MCF 10A (cell line): ENCODE results near the gene GATB. TPM values are rescaled to one million over a fixed set of nuclear protein-coding genes. Genes with fewer than 3 reads are reported as not detected.

ENCODE experiments used
- Bru-seq: library from RNA; stranded (reverse); fragments of 400-500 nt; gene quantifications from one replicate; lab custom pipeline; 2021; lab: Mats Ljungman, UMichigan
- BruChase-seq, 2 experiments: library from RNA; stranded (reverse); fragments of 400-500 nt; gene quantifications; one replicate each; lab custom pipeline; 2021; lab: Mats Ljungman, UMichigan
- BruUV-seq: library from RNA; stranded (reverse); fragments of 400-500 nt; replicated peaks from 2 replicates; lab custom pipeline; 2021; lab: Mats Ljungman, UMichigan
- CTCF ChIA-PET: fragments of 300-600 bp; sonication (Branson Sonifier 250); formaldehyde crosslinking; extraction: SDS; loops from one replicate; lab custom pipeline; 2021; ENCODE audit warnings: antibody characterized with exemption, inconsistent platforms; lab: Yijun Ruan, JAX
- POLR2A ChIA-PET: fragments of 300-600, 350-650 bp; sonication (Branson Sonifier 250); formaldehyde crosslinking; extraction: SDS; loops from one replicate; lab custom pipeline; 2020; ENCODE audit warnings: antibody characterized with exemption, inconsistent platforms; lab: Yijun Ruan, JAX
- DNase-seq: peaks from one replicate; pipeline ENCODE4 v3.0.0-alpha.2; 2018; ENCODE audit not compliant: unreplicated experiment
- H3K27ac Mint-ChIP-seq: one replicate; pipeline ENCODE4 v1.8.0; 2022; ENCODE audit warnings: mild to moderate bottlenecking, low read depth, mixed read lengths; ENCODE audit not compliant: unreplicated experiment
- H3K27me3 Mint-ChIP-seq: one replicate; pipeline ENCODE4 v1.8.0; 2022; ENCODE audit warnings: mixed read lengths; ENCODE audit not compliant: insufficient read depth, unreplicated experiment
- H3K36me3 Mint-ChIP-seq: one replicate; pipeline ENCODE4 v1.8.0; 2022; ENCODE audit warnings: mild to moderate bottlenecking, moderate library complexity, mixed read lengths; ENCODE audit not compliant: insufficient read depth, unreplicated experiment
- H3K4me1 Mint-ChIP-seq: one replicate; pipeline ENCODE4 v1.8.0; 2022; ENCODE audit warnings: mixed read lengths; ENCODE audit not compliant: insufficient read depth, unreplicated experiment
- H3K4me3 Mint-ChIP-seq: one replicate; pipeline ENCODE4 v1.8.0; 2022; ENCODE audit warnings: mild to moderate bottlenecking, moderate library complexity, mixed read lengths; ENCODE audit not compliant: unreplicated experiment
- H3K9me3 Mint-ChIP-seq: one replicate; pipeline ENCODE4 v1.8.0; 2022; ENCODE audit warnings: mixed read lengths; ENCODE audit not compliant: unreplicated experiment
- intact Hi-C: fragments of 100-400 bp; cut with micrococcal nuclease; formaldehyde crosslinking; loops from 2 replicates; pipeline ENCODE4 v1.14.1; 2022
- long read RNA-seq: library from polyadenylated mRNA; stranded (forward); transcript quantifications from one replicate; pipeline ENCODE4 v2.0.0, GENCODE V29; 2022
- total RNA-seq: library from RNA; stranded (reverse); gene quantifications from 2 replicates; pipeline ENCODE4 v1.2.3, GENCODE V29; 2022
- TF ChIP-seq, protein P1 (sequence below): fragments of 200-600 bp; IDR thresholded peaks from one replicate; pipeline ENCODE4 v1.8.0; 2022; ENCODE audit warnings: antibody characterized with exemption, mild to moderate bottlenecking; ENCODE audit not compliant: unreplicated experiment

Gene GATB, protein sequence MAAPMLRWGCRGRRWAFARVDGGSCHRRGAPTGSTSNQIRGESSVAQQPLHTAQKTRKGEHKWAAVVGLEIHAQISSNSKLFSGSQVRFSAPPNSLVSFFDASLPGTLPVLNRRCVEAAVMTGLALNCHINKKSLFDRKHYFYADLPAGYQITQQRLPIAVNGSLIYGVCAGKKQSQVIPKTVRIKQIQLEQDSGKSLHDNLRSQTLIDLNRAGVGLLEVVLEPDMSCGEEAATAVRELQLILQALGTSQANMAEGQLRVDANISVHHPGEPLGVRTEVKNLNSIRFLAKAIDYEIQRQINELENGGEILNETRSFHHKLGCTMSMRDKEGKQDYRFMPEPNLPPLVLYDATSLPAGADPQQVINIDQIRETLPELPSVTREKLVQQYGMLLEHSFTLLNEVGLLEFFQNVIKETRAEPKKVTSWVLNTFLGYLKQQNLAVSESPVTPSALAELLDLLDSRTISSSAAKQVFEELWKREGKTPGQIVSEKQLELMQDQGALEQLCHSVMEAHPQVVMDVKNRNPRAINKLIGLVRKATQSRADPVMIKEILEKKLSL
- total RNA-seq (15.9 and 17.8 TPM in 2 replicates), Bru-seq, nascent RNA (percentile 62 among the genes with signal in this experiment), BruChase-seq, experiment 1, labeled RNA remaining after a 6-hour chase (percentile 54 among the genes with signal in this experiment), BruChase-seq, experiment 2, labeled RNA remaining after a 2-hour chase (percentile 60 among the genes with signal in this experiment)
- long read RNA-seq, transcript GATB-201 (13 exons, 2,385 nt), result major isoform, 42 of 59 reads
- long read RNA-seq, partial matches to known transcripts, result 5 of 59 reads
- long read RNA-seq, other reads (novel, unspliced or antisense), result 9 of 59 reads

DNA sequence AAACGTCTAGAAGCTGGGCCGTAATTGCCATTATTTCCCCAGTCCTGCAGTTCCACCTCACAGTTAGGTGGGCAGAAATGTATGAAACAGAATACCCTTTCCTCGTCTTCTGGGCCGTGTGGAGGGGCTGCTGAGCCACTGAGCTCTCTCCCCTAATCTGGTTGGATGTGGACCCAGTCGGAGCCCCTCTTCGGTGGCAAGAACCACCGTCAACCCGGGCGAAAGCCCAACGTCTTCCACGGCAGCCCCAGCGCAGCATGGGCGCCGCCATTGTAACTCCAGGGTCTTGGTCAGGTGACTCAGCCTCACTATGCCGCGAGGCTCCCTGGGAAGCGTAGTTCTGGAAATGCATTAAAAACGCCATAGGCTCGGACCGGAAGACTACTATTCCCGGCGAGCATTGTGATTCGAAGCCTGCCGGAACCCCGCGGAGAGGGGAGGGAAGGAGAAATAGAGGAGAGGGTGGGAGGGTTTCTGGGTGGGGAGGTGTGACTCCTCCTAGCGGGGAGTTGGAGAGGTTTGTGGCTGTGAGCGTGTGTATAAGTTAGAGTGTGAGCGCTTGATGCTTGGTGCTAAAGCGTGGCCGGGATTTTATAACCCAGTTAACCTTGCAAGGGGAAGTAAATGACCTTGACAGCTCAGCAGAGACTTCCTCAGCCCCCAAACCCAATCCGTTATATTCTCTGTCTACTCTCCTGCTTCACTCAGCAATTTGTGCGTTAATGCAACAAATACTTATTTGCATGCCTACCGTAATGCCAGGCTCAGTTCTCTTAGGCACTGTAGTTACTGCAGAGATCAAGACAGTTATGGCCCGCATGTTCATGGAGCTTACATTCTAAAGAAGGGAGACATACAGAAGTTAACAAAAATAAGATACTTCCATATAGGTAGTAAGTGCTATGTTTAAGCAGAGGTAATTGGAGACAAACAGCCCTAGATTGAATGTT is at the start of gene GATB:
GATB (minus strand) TSS at position 296 of the 950 bp plus-strand sequence; CDS start at position 271, 25 bp downstream.
- POLR2A ChIA-PET, result interaction anchor here (0.5 to 2.1 kb wide), 16 partner anchors 9 to 598 kb away, joined by 3 to 10 read pairs (median 4); no protein-coding TSS in a partner anchor

DNA sequence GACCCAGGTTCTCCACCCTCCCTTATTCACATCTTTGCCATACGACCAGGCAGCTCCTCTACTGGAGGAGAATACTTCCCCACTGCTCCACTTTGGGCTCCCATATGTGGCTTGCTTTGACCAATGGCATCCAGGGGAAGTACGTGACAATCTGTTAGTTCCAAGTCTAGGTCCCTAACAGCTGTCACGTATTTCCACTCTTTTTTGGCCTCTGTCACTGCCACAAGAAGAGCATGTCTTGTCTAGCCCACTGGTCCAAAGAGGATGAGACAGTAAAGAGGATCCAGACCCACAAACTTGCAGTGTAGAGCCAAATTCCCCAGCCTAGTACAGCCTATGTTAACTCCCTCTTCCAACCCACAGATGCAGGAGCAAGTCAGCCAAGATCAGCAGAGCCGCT is 49.7 kb upstream of the GATB start:
- DNase-seq, result no peak
- Mint-ChIP-seq H3K9me3 (no peaks in the 10 kb centered on the region), H3K27me3 (no peaks in the 10 kb centered on the region), H3K4me3 (no peak overlapping the region), H3K4me1 (peaks cover 6% of the 10 kb centered on the region), H3K27ac (no peak overlapping the region), H3K36me3 (peaks cover 5% of the 10 kb centered on the region)
- TF ChIP-seq, protein P1, sequence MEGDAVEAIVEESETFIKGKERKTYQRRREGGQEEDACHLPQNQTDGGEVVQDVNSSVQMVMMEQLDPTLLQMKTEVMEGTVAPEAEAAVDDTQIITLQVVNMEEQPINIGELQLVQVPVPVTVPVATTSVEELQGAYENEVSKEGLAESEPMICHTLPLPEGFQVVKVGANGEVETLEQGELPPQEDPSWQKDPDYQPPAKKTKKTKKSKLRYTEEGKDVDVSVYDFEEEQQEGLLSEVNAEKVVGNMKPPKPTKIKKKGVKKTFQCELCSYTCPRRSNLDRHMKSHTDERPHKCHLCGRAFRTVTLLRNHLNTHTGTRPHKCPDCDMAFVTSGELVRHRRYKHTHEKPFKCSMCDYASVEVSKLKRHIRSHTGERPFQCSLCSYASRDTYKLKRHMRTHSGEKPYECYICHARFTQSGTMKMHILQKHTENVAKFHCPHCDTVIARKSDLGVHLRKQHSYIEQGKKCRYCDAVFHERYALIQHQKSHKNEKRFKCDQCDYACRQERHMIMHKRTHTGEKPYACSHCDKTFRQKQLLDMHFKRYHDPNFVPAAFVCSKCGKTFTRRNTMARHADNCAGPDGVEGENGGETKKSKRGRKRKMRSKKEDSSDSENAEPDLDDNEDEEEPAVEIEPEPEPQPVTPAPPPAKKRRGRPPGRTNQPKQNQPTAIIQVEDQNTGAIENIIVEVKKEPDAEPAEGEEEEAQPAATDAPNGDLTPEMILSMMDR, result no peak
- intact Hi-C loops, result no loop called here
- ChIA-PET CTCF (interaction anchor here (0.5 to 1.3 kb wide), 3 partner anchors 9 to 271 kb away, joined by 3 to 4 read pairs (median 3); no protein-coding TSS in a partner anchor), POLR2A (no interaction called here)
- BruUV-seq, result no TSS peak

More for the DNA sequence above, at the start of gene GATB:
- Mint-ChIP-seq H3K4me1 (peaks cover 6% of the 10 kb centered on the region), H3K27me3 (no peaks in the 10 kb centered on the region), H3K36me3 (peaks cover 13% of the 10 kb centered on the region), H3K27ac (peak within 1 kb of the TSS; percentile 99), H3K4me3 (peak within 1 kb of the TSS; percentile 98), H3K9me3 (no peaks in the 10 kb centered on the region)
- peak; percentile 98 for DNase-seq
- intact Hi-C loops, result loop anchor here (5.0 kb wide), 1 partner anchor 606 kb away; no protein-coding TSS in a partner anchor
- BruUV-seq, result no TSS peak
- TF ChIP-seq, protein P1, result peak; percentile 34
- CTCF ChIA-PET, result interaction anchor here (0.6 to 1.8 kb wide), 6 partner anchors 10 to 637 kb away, joined by 3 to 5 read pairs (median 3); no protein-coding TSS in a partner anchor

DNA sequence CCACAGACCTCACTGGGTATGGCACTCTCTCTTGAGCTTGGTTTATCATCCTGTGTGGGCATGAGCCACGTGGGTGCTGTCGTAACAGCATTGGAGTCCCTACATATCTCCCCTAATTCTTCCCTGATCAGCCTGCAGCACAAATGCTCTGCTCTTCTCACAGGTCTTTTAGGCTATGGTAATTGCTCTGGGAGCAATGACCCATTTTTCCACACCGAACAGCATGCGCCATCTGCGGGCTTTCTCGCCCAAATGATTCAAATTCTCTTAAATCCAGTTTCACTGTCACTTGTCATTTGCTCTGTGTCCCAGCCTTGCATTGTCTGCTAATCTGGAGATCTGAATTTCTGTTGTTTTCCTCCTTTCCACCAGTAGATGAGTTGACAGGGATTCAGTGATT is 48.9 kb upstream of the GATB start:
- H3K4me3 Mint-ChIP-seq, result no peak overlapping the region
- intact Hi-C loops, result no loop called here
- TF ChIP-seq, protein P1, result no peak
- no peaks in the 10 kb centered on the region for H3K27me3 Mint-ChIP-seq
- no peak for DNase-seq
- peaks cover 6% of the 10 kb centered on the region for H3K4me1 Mint-ChIP-seq
- no peak overlapping the region for H3K27ac Mint-ChIP-seq
- ChIA-PET POLR2A (no interaction called here), CTCF (interaction anchor here (1.3 kb wide), 1 partner anchor 8 kb away, joined by 3 read pairs; no protein-coding TSS in a partner anchor)
- BruUV-seq, result no TSS peak
- peaks cover 5% of the 10 kb centered on the region for H3K36me3 Mint-ChIP-seq
- no peaks in the 10 kb centered on the region for H3K9me3 Mint-ChIP-seq
